HFFc6 (cell line): ENCODE measurements around the gene ARHGEF37. TPM values are rescaled to one million over a fixed set of nuclear protein-coding genes. Genes with fewer than 3 reads are reported as not detected.

Experiments
- DNase-seq: peaks from one replicate; pipeline ENCODE4 v3.0.0-alpha.2; 2018
- H3K27ac Mint-ChIP-seq: 2 replicates; pipeline ENCODE4 v1.8.0; 2020; ENCODE audit warnings: mild to moderate bottlenecking, mixed read lengths
- H3K27me3 Mint-ChIP-seq: 2 replicates; pipeline ENCODE4 v1.8.0; 2021; ENCODE audit warnings: mild to moderate bottlenecking, moderate library complexity, mixed read lengths; ENCODE audit not compliant: insufficient read depth
- H3K36me3 Mint-ChIP-seq: 2 replicates; pipeline ENCODE4 v1.8.0; 2021; ENCODE audit warnings: low read depth, mixed read lengths
- H3K4me1 Mint-ChIP-seq: 2 replicates; pipeline ENCODE4 v1.8.0; 2020; ENCODE audit warnings: low read depth, mixed read lengths
- H3K4me3 Mint-ChIP-seq: 2 replicates; pipeline ENCODE4 v1.8.0; 2020; ENCODE audit warnings: mild to moderate bottlenecking, moderate library complexity, mixed read lengths
- H3K9me3 Mint-ChIP-seq: 2 replicates; pipeline ENCODE4 v1.8.0; 2020; ENCODE audit warnings: mild to moderate bottlenecking, mixed read lengths
- total RNA-seq, 6 experiments: library from RNA; stranded (reverse); fragmentation: NEBNext Ultra II Directional; extraction: Animal tissue kit (Norgen Biotek cat#: 25700); gene quantifications; 2 replicates in 1 of 6; 3 replicates in 5 of 6; pipeline ENCODE4 v1.2.3, GENCODE V29; 2021
- TF ChIP-seq, protein P1 (sequence below): fragments of 200-600 bp; sonication (generic); IDR thresholded peaks from 2 replicates; pipeline ENCODE4 v1.5.0; 2021; ENCODE audit warnings: antibody characterized with exemption, mild to moderate bottlenecking

ARHGEF37 gene
- total RNA-seq, 6 experiments from 2014 or later, result 0.31 to 0.81 (median 0.38) TPM

DNA sequence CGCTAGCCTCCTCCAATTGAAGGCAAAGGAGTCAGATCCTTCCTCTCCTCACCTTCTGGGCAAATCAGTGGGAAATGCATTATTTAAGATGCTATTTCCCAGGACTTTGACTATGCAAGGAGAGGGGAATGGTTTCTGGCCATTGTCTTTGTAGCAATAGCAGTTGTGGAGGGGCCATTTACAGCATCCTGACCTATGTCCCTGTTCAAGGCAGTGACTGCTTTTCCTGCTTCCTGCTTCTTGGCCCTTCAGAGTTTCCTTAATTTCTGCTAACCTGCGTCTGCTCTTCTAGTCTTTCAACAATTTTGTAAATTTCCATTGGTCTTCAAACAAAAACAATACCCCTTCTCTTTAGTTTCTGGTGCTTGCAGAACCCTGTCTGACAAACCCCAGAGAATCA, 76.0 kb downstream of the ARHGEF37 start:
- Mint-ChIP-seq H3K27ac (no peak overlapping the region), H3K4me3 (no peak overlapping the region), H3K27me3 (peaks cover 15% of the 10 kb centered on the region), H3K36me3 (peaks cover 4% of the 10 kb centered on the region; the same call in 1 of the 2 replicates), H3K4me1 (no peaks in the 10 kb centered on the region), H3K9me3 (peaks cover 8% of the 10 kb centered on the region)
- TF ChIP-seq, protein P1, sequence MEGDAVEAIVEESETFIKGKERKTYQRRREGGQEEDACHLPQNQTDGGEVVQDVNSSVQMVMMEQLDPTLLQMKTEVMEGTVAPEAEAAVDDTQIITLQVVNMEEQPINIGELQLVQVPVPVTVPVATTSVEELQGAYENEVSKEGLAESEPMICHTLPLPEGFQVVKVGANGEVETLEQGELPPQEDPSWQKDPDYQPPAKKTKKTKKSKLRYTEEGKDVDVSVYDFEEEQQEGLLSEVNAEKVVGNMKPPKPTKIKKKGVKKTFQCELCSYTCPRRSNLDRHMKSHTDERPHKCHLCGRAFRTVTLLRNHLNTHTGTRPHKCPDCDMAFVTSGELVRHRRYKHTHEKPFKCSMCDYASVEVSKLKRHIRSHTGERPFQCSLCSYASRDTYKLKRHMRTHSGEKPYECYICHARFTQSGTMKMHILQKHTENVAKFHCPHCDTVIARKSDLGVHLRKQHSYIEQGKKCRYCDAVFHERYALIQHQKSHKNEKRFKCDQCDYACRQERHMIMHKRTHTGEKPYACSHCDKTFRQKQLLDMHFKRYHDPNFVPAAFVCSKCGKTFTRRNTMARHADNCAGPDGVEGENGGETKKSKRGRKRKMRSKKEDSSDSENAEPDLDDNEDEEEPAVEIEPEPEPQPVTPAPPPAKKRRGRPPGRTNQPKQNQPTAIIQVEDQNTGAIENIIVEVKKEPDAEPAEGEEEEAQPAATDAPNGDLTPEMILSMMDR, result no peak
- DNase-seq, result no peak

DNA sequence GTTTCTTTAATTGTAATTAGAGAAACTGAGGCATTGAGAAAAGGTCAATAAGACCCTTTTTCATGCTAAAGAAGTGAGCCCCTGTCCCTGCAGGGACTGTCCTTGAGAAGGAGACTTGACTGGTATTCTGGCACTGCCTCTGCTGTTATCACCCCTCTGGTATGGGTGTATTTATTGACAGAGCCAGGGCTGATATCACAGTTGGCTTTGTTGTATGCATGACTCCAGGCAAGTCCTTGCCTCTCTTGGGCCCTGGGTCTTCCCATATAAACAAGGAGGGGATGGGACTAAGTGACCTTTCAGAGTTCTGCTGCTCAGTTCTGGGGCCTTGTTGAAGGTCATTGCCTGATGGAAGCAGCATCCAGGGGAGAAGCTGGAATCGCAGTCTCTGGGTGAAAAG, 77.0 kb downstream of the ARHGEF37 start:
- H3K4me1 Mint-ChIP-seq, result no peaks in the 10 kb centered on the region
- no peak for DNase-seq
- H3K4me3 Mint-ChIP-seq, result no peak overlapping the region
- H3K27ac Mint-ChIP-seq, result no peak overlapping the region
- H3K9me3 Mint-ChIP-seq, result peaks cover 8% of the 10 kb centered on the region
- H3K27me3 Mint-ChIP-seq, result peaks cover 15% of the 10 kb centered on the region
- TF ChIP-seq, protein P1, result no peak
- H3K36me3 Mint-ChIP-seq, result peaks cover 4% of the 10 kb centered on the region; the same call in 1 of the 2 replicates

DNA sequence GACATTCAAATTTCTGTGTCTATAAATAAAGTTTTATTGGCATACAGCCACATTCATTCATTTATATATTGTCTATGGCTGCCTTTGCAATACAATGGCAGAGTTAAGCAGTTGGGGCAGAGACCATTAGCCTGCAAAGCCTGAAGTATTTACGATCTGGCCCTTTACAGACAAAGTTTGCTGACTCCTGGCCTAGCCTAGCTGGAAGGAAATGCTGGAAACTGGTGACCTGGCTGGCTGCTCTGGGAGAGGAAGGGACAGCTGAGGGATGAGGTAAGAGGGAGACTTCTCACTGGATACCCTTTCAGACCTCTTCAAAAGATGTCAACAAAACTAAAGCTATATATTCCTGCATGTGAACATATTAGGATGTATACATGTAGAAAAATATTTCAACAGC, 82.8 kb downstream of the ARHGEF37 start:
- no peaks in the 10 kb centered on the region for H3K36me3 Mint-ChIP-seq
- peaks cover 8% of the 10 kb centered on the region; the same call in 1 of the 2 replicates for H3K9me3 Mint-ChIP-seq
- H3K4me3 Mint-ChIP-seq, result no peak overlapping the region
- no peak overlapping the region for H3K27ac Mint-ChIP-seq
- TF ChIP-seq, protein P1, result no peak
- peaks cover 8% of the 10 kb centered on the region for H3K27me3 Mint-ChIP-seq
- no peak for DNase-seq
- no peaks in the 10 kb centered on the region for H3K4me1 Mint-ChIP-seq

DNA sequence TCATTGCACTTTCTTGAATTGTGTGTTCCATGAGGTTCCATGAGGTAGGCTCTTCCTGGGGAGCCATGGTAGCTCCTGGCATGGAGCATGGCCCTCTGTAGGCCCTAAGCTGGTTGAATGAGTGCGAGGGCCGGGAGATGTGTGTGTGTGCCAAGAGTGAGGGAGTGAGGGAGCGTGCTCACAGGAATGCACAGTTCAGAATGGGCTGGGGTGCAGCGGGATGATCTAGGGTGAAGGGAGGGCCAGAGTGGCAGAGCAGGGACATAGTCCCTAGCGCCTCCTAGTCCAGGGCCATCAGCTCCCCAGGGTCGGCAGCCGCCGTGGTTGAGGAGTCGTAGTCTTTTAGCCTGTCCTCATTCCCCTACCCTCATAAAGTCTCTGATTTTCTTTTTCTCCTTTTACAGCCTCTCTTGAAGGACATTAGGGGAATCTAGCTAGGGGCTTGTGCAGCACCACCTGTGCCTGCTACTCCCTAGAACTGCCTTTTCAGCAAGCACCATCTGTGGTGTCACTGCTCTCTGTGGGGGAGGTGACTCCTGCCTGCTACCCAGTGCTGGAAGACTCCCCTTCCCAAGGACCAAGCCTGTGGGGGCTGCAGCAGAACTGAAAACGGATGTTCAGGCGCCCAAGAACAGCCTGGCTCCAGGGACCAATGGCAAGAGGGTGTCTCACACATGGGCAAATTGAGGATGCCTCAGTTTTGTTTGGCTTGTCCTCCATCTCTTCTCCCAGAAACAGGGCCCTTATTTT, 83.5 kb downstream of the ARHGEF37 start:
- peaks cover 5% of the 10 kb centered on the region for H3K27me3 Mint-ChIP-seq
- no peak overlapping the region for H3K4me3 Mint-ChIP-seq
- TF ChIP-seq, protein P1, result no peak
- DNase-seq, result no peak
- H3K9me3 Mint-ChIP-seq, result peaks cover 8% of the 10 kb centered on the region; the same call in 1 of the 2 replicates
- H3K27ac Mint-ChIP-seq, result no peak overlapping the region
- H3K36me3 Mint-ChIP-seq, result no peaks in the 10 kb centered on the region
- H3K4me1 Mint-ChIP-seq, result no peaks in the 10 kb centered on the region

DNA sequence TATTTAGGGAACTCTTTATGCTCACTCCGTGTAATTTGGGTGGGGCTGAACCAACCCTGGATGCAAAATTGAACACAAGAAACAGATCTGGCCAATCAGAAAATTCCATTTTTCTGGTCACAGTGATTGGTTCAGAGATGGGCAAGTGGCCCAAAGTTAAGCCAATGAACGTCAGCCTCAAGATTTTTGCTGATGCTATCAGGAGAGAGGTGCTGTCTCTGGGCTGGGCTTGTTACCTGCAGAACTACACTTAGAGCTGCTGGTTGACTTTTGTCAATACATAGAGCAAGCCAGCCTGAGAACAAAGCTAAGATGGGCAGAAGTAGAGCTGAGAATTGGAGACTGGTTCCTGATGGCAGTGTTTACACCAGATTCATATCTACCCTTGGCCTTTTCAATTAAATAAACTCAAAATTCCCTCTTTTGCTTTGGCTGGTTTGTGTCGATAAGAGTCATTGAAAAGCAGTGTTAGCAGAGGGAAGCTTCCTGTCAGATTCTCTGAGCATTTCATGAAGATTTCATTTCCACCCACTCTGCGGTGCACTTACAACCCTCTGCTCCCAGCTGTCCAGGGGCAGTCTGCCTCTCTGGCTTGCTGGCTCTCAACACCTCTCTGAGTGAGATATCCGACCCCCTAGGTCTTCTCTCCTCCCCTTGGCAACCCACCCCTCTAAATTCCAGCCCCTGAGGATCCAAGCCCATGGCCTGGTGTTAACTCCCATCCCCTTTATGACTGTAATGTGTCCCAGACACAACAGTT, 84.3 kb downstream of the ARHGEF37 start:
- Mint-ChIP-seq H3K36me3 (no peaks in the 10 kb centered on the region), H3K27me3 (peaks cover 5% of the 10 kb centered on the region), H3K27ac (no peak overlapping the region), H3K4me1 (no peaks in the 10 kb centered on the region), H3K9me3 (peaks cover 8% of the 10 kb centered on the region; the same call in 1 of the 2 replicates), H3K4me3 (no peak overlapping the region)
- TF ChIP-seq, protein P1, result no peak
- no peak for DNase-seq
